OCI-LY1 (cell line): ENCODE measurements around the gene KLHL29.

ENCODE experiments used
- CTCF ChIP-seq: fragments of 200-600 bp; sonication (generic), shearing (Covaris generic); IDR thresholded peaks from 2 replicates; pipeline ENCODE4 v1.5.1; 2017; ENCODE audit warnings: mild to moderate bottlenecking, antibody characterized with exemption, low read length, moderate library complexity, mixed read lengths
- EZH2 ChIP-seq: fragments of 200-600 bp; sonication (generic), shearing (Covaris generic); IDR thresholded peaks from 2 replicates; pipeline ENCODE4 v1.8.0; 2017; ENCODE audit warnings: borderline replicate concordance, mixed run types, mild to moderate bottlenecking, antibody characterized with exemption, low read length, moderate library complexity, mixed read lengths

GRCh38 chr2:23534771-23535170, 149.8 kb downstream of the KLHL29 start:
- TF ChIP-seq CTCF: no peak
- TF ChIP-seq EZH2: no peak
